Bronchial epithelial cell (primary cell): ENCODE data around the gene IL25. TPM values are rescaled to one million over a fixed set of nuclear protein-coding genes. Genes with fewer than 3 reads are reported as not detected.

Experiments used
- DNase-seq: peaks from one replicate; pipeline ENCODE4 v3.0.0-alpha.2; 2010; ENCODE audit warnings: low read depth
- FAIRE-seq: peaks from 2 replicates; lab custom pipeline; 2011; peaks lifted over from hg19 to GRCh38; lab: Jason Lieb, UNC
- H3K27me3 ChIP-seq: 2 replicates; pipeline ENCODE4 v1.5.1; 2011; ENCODE audit warnings: low read length; ENCODE audit not compliant: control insufficient read depth, insufficient read depth
- H3K36me3 ChIP-seq: 2 replicates; pipeline ENCODE4 v1.5.1; 2011; ENCODE audit warnings: low read length; ENCODE audit not compliant: control insufficient read depth, insufficient read depth
- H3K4me3 ChIP-seq: 2 replicates; pipeline ENCODE4 v1.5.1; 2011; ENCODE audit warnings: mild to moderate bottlenecking, low read depth, low read length, control low read depth
- total RNA-seq: library from RNA; depleted of rRNA; stranded (reverse); fragments of >200 nt; gene quantifications from 2 replicates; pipeline ENCODE4 v1.2.1, GENCODE V29; 2014
- TF ChIP-seq, protein P1 (sequence below): IDR thresholded peaks from 2 replicates; pipeline ENCODE4 v1.5.1; 2011; ENCODE audit warnings: mild to moderate bottlenecking, moderate library complexity, low read length, control low read depth, inconsistent platforms; ENCODE audit not compliant: insufficient read depth, severe bottlenecking

The IL25 gene
- total RNA-seq, 1 donor from 2014 or later, result not detected

DNA sequence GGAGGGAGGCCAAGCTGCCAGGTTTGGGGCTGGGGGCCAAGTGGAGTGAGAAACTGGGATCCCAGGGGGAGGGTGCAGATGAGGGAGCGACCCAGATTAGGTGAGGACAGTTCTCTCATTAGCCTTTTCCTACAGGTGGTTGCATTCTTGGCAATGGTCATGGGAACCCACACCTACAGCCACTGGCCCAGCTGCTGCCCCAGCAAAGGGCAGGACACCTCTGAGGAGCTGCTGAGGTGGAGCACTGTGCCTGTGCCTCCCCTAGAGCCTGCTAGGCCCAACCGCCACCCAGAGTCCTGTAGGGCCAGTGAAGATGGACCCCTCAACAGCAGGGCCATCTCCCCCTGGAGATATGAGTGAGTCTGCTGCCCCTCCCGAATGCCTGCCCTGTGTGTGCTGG lies 432 bp downstream of the IL25 start:
- Histone ChIP-seq H3K36me3 (no peaks in the 10 kb centered on the region), H3K27me3 (no peaks in the 10 kb centered on the region), H3K4me3 (no peak overlapping the region)
- TF ChIP-seq, protein P1, sequence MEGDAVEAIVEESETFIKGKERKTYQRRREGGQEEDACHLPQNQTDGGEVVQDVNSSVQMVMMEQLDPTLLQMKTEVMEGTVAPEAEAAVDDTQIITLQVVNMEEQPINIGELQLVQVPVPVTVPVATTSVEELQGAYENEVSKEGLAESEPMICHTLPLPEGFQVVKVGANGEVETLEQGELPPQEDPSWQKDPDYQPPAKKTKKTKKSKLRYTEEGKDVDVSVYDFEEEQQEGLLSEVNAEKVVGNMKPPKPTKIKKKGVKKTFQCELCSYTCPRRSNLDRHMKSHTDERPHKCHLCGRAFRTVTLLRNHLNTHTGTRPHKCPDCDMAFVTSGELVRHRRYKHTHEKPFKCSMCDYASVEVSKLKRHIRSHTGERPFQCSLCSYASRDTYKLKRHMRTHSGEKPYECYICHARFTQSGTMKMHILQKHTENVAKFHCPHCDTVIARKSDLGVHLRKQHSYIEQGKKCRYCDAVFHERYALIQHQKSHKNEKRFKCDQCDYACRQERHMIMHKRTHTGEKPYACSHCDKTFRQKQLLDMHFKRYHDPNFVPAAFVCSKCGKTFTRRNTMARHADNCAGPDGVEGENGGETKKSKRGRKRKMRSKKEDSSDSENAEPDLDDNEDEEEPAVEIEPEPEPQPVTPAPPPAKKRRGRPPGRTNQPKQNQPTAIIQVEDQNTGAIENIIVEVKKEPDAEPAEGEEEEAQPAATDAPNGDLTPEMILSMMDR, result no peak
- FAIRE-seq (no peak), DNase-seq (no peak)

DNA sequence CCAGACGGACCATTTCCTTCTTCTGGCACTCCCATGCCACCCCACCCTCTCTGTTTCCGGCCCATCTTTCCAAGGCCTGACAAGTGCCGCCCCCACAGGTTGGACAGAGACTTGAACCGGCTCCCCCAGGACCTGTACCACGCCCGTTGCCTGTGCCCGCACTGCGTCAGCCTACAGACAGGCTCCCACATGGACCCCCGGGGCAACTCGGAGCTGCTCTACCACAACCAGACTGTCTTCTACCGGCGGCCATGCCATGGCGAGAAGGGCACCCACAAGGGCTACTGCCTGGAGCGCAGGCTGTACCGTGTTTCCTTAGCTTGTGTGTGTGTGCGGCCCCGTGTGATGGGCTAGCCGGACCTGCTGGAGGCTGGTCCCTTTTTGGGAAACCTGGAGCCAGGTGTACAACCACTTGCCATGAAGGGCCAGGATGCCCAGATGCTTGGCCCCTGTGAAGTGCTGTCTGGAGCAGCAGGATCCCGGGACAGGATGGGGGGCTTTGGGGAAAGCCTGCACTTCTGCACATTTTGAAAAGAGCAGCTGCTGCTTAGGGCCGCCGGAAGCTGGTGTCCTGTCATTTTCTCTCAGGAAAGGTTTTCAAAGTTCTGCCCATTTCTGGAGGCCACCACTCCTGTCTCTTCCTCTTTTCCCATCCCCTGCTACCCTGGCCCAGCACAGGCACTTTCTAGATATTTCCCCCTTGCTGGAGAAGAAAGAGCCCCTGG lies 3.1 kb downstream of the IL25 start:
- TF ChIP-seq, protein P1, result no peak
- Histone ChIP-seq H3K36me3 (no peaks in the 10 kb centered on the region), H3K4me3 (no peak overlapping the region), H3K27me3 (no peaks in the 10 kb centered on the region)
- FAIRE-seq (no peak), DNase-seq (no peak)

DNA sequence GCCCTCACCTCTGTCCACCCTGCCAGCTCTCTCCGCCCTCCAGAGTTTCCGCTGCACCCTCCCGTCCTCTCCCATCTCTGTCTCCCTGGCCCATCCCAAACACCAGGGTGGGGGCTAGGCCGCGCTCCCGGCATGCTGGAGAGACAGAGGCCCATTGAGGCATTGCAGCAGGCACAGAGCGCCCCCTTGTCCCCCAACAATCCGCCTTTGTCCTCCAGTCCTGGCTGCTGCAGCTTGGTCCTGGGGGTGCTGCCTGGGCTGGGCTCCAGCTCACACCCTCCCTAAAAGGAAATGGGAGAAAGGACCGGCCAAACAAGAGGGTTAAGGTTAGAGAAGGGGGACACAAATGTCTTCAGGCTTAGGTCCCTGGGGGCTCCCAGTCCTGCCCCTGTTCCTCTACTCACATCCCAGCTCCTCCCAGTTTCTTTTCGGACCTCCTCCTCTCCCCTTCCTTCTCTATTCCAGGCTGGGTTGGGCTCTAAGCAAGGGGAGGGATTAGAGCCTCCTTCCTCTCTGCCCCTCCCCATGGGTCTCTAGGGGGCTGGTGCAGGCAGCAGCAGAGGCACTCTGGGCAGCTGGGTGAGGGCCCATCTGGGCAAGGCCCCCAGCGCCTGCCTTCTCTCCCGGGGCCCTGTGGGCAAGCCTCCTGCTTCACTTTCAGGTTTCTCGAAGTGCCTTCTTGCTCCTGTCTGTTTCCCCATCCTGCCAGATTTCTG lies 4.0 kb downstream of the IL25 start, which contains the start of gene CMTM5:
Gene CMTM5, plus strand, starts transcription at position 565 of the 716 bp plus-strand sequence. CDS start 206 bp downstream, outside the sequence.
- no peak for FAIRE-seq
- TF ChIP-seq, protein P1, result no peak

DNA sequence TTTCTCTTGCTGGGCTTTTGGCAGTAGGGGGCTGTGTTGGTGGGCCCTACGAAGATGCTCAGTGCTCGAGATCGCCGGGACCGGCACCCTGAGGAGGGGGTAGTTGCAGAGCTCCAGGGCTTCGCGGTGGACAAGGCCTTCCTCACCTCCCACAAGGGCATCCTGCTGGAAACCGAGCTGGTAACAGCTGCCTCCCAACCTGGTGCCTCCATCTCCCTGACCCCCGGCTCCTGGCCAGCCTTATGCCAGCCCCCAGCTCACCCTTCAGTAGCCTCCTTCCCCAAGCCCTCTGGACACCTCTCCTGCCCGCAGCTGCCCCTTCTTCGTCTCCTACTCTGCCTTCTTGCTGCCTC lies 4.6 kb downstream of the IL25 start:
- Histone ChIP-seq H3K36me3 (no peaks in the 10 kb centered on the region), H3K27me3 (no peaks in the 10 kb centered on the region), H3K4me3 (no peak overlapping the region)
- no peak for FAIRE-seq
- no peak for DNase-seq
- TF ChIP-seq, protein P1, result no peak

More for the DNA sequence above, 4.0 kb downstream of the IL25 start, which contains the start of gene CMTM5:
- Histone ChIP-seq H3K27me3 (no peaks in the 10 kb centered on the region), H3K4me3 (no peak within 1 kb of the TSS), H3K36me3 (no peaks in the 10 kb centered on the region)
- no peak for DNase-seq

DNA sequence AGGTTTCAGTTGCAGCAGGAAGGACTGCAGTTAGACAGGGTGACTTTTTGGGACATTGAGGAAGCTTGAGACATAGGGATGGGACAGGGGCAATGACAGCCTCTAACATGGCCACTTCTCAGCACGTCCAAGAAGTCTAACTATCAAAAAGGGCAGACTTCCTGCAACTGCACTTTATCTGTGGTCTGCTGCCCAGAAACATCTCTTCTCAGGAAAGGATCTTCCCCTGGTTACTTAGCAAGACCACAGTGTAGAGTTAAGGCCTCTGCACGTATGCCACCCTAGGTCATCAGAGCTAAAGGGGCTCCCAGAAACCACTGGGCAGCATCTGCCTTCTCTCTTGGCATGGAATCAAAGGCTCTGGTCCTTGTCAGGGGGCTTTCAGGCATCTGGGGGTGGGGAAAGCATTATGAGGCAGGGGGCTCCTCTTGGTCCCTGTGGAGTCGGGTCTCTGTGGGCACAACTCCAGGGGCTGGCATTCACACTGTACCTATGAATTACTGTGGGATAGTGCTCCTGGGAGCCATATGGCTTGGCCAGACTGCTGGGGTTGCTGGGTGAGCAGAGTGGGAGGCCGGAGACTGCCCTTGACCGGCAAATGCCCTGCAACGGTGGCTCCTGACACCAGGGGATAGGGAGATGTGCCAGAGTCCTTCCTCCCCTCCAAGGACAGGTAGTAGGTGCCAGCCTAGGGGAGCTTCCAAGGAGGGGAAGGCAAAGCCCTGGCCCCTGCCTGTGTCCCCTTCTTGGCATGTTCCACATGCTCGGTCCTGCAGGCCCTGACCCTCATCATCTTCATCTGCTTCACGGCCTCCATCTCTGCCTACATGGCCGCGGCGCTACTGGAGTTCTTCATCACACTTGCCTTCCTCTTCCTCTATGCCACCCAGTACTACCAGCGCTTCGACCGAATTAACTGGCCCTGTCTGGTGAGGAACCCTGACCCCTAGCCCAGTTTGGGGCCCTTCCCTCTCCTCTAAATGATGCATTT lies 5.3 kb downstream of the IL25 start:
- no peak for FAIRE-seq
- TF ChIP-seq, protein P1, result no peak

More for the DNA sequence above, 5.3 kb downstream of the IL25 start:
- Histone ChIP-seq H3K4me3 (no peak overlapping the region), H3K36me3 (no peaks in the 10 kb centered on the region), H3K27me3 (no peaks in the 10 kb centered on the region)
- no peak for DNase-seq
